HEK293T (cell line): ENCODE results near the gene LRMDA.

ENCODE experiments used
- CTCF ChIA-PET: fragments of 350-600 bp; formaldehyde crosslinking; extraction: SDS; loops from one replicate; lab custom pipeline; 2021; ENCODE audit warnings: antibody characterized with exemption, inconsistent platforms; lab: Yijun Ruan, JAX
- POLR2A ChIA-PET: fragments of 350-600 bp; formaldehyde crosslinking; extraction: SDS; loops from one replicate; lab custom pipeline; 2020; ENCODE audit warnings: antibody characterized with exemption, inconsistent platforms; lab: Yijun Ruan, JAX
- DNase-seq: peaks from one replicate; pipeline ENCODE4 v3.0.0; 2012; ENCODE audit warnings: mixed read lengths; ENCODE audit errors: extremely low spot score
- ARNT ChIP-seq: fragments of 450-650 bp; IDR thresholded peaks from 2 replicates; pipeline ENCODE4 v1.6.1; 2017; ENCODE audit warnings: mild to moderate bottlenecking
- BHLHE40 ChIP-seq: fragments of 450-650 bp; IDR thresholded peaks from 2 replicates; pipeline ENCODE4 v1.6.1; 2016; ENCODE audit warnings: mild to moderate bottlenecking, moderate library complexity, borderline replicate concordance
- CTBP1 ChIP-seq: fragments of 450-650 bp; IDR thresholded peaks from 2 replicates; pipeline ENCODE4 v1.6.1; 2016; ENCODE audit warnings: borderline replicate concordance
- ELF4 ChIP-seq: fragments of 450-650 bp; IDR thresholded peaks from 2 replicates; pipeline ENCODE4 v1.6.1; 2017; ENCODE audit warnings: antibody characterized with exemption
- FOXA1 ChIP-seq: fragments of 450-650 bp; IDR thresholded peaks from 2 replicates; pipeline ENCODE4 v1.6.1; 2016; ENCODE audit warnings: mild to moderate bottlenecking
- FOXK2 ChIP-seq: fragments of 450-650 bp; IDR thresholded peaks from 2 replicates; pipeline ENCODE4 v1.6.1; 2016; ENCODE audit warnings: mild to moderate bottlenecking
- FOXM1 ChIP-seq: fragments of 450-650 bp; IDR thresholded peaks from 2 replicates; pipeline ENCODE4 v1.6.1; 2017; ENCODE audit warnings: mild to moderate bottlenecking, borderline replicate concordance
- HDGF ChIP-seq: fragments of 450-650 bp; IDR thresholded peaks from 2 replicates; pipeline ENCODE4 v1.6.1; 2017; ENCODE audit warnings: antibody characterized with exemption, borderline replicate concordance
- L3MBTL2 ChIP-seq: fragments of 450-650 bp; conservative IDR thresholded peaks from 2 replicates; pipeline ENCODE4 v1.6.1; 2016; ENCODE audit warnings: mild to moderate bottlenecking
- LEF1 ChIP-seq: fragments of 450-650 bp; IDR thresholded peaks from 2 replicates; pipeline ENCODE4 v1.6.1; 2017; ENCODE audit warnings: mild to moderate bottlenecking, borderline replicate concordance
- NFRKB ChIP-seq: fragments of 450-650 bp; IDR thresholded peaks from 2 replicates; pipeline ENCODE4 v1.6.1; 2016; ENCODE audit warnings: mild to moderate bottlenecking, moderate library complexity
- SP1 ChIP-seq: fragments of 450-650 bp; IDR thresholded peaks from 2 replicates; pipeline ENCODE4 v1.6.1; 2017
- SUZ12 ChIP-seq: fragments of 450-650 bp; IDR thresholded peaks from 2 replicates; pipeline ENCODE4 v1.6.1; 2016; ENCODE audit warnings: mild to moderate bottlenecking
- TARDBP ChIP-seq: fragments of 450-650 bp; IDR thresholded peaks from 2 replicates; pipeline ENCODE4 v1.6.1; 2016
- ZNF384 ChIP-seq: fragments of 450-650 bp; IDR thresholded peaks from 2 replicates; pipeline ENCODE4 v1.6.1; 2016
- TF ChIP-seq, protein P1 (sequence below): fragments of 450-650 bp; IDR thresholded peaks from 2 replicates; pipeline ENCODE4 v1.6.1; 2016

The LRMDA gene

DNA sequence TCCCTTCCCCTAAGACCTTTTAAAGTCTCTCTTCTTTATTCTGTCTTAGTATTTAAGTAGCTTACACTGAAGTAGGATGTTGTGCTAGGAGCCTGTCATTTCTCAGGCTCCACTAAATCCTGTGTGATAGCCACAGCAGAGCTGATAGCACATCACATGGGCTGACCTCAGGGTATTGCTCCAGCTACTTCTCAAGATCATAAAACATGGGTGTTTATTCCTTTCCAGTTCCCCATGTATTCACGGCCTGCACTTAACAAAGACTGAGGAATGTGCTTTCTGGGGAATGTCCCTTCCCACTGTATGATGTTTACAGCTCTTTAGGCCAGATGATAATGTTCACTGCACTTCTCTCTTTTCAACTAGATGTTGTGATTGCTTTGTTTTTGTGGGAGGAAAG is 1119.4 kb downstream of the LRMDA start:
- CTCF ChIA-PET = interaction anchor here (0.6 kb wide), 1 partner anchor 1159 kb away, joined by 3 read pairs; no protein-coding TSS in a partner anchor
- no peak for TF ChIP-seq FOXM1
- TF ChIP-seq SP1 = no peak
- TF ChIP-seq ZNF384 = no peak
- TF ChIP-seq, protein P1, sequence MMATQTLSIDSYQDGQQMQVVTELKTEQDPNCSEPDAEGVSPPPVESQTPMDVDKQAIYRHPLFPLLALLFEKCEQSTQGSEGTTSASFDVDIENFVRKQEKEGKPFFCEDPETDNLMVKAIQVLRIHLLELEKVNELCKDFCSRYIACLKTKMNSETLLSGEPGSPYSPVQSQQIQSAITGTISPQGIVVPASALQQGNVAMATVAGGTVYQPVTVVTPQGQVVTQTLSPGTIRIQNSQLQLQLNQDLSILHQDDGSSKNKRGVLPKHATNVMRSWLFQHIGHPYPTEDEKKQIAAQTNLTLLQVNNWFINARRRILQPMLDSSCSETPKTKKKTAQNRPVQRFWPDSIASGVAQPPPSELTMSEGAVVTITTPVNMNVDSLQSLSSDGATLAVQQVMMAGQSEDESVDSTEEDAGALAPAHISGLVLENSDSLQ = no peak
- no peak for TF ChIP-seq BHLHE40
- POLR2A ChIA-PET = no interaction called here
- peak; percentile 10 for DNase-seq

DNA sequence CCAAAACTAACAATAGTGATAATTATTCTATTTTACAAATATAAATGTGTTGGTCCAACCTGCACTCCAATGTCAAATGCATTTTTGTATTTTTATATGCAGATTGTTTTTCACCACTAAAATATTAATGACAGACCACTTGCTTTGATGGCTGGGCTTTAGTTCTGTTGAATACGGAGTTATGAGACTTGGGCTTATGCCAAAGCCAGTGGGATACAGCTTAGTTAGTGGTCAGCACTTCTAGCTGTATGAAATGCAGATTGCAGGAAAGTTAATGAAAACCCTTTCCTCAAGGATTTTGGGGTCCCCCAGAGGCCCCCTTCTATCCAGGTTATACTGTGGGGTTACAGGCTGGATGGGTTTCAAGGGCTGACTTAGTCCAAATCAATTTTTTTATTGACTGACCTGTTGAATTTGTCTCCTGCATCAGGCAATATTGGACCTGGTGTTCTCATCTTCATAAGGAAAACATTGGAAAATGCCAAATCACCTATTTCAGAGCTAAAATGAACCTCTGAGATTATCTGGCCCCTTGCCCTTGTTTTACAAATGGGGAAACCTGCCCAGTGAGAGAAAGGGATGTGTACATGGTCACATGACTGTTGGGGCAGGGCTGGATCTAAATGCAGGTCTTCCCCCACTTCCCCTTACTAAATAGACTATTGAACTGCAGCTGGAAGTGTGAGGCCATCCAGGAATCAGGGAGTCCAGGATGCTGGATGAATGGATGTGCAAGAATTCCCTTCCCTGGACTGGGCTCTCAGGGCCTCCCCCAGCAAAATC is 1120.9 kb downstream of the LRMDA start:
- ChIA-PET CTCF (no interaction called here), POLR2A (no interaction called here)
- no peak for DNase-seq
- TF ChIP-seq LEF1 = no peak
- TF ChIP-seq ELF4 = no peak
- TF ChIP-seq SP1 = no peak
- no peak for TF ChIP-seq FOXK2
- no peak for TF ChIP-seq L3MBTL2
- TF ChIP-seq ARNT = no peak
- no peak for TF ChIP-seq BHLHE40
- TF ChIP-seq ZNF384 = no peak
- TF ChIP-seq NFRKB = no peak
- TF ChIP-seq SUZ12 = no peak
- TF ChIP-seq HDGF = no peak
- no peak for TF ChIP-seq FOXM1
- TF ChIP-seq FOXA1 = no peak
- no peak for TF ChIP-seq TARDBP
- TF ChIP-seq CTBP1 = no peak
- TF ChIP-seq, protein P1 = no peak

DNA sequence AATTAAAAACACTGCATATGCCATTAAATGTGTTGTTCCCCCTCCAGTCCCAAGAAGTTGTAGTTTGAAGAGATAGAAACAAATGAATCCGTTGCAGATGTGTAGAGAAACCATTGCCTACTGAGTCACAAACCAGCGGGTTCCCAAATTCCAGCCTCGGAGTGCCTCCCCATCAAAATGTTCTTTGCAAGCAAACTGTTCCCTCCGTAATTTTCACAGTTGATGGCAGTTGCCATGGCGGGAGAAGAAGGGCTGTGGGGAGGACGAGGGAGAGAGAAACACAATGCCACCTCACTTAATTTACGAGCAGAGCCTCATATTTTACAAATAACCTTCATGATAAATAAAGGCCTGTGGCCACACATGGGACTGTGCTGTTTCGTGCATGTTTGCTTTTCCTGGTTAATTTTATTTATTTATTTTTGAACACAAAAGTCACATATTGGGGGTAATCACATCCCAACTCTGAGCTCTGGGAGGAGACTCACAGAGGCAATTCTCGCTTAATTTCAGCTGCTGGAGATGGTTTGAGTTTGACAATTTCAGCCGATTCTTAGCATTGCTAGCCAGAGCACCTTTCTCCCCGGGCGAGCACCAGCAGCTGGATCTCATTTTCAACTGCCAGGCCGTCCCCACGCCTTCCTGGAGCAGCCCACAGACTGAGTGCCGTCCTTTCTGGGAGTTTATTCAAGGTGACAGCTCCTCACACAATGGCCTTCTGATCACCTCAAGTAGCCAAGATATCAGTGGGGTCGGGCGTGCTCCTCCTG is 1122.0 kb downstream of the LRMDA start:
- TF ChIP-seq NFRKB (no peak), ELF4 (no peak), FOXM1 (no peak), LEF1 (no peak), FOXA1 (no peak), SP1 (no peak), FOXK2 (no peak), CTBP1 (no peak), ZNF384 (no peak)
- ChIA-PET CTCF (no interaction called here), POLR2A (no interaction called here)
- no peak for DNase-seq

- DNase-seq = no peak
- POLR2A ChIA-PET = no interaction called here
- TF ChIP-seq HDGF = no peak
- TF ChIP-seq FOXM1 = no peak
- no peak for TF ChIP-seq SP1
- TF ChIP-seq TARDBP = no peak
- TF ChIP-seq NFRKB = no peak
- TF ChIP-seq BHLHE40 = no peak
- no peak for TF ChIP-seq CTBP1
- no peak for TF ChIP-seq LEF1
- TF ChIP-seq FOXA1 = no peak
- no peak for TF ChIP-seq FOXK2
- TF ChIP-seq, protein P1 = no peak
- no peak for TF ChIP-seq L3MBTL2
- no peak for TF ChIP-seq SUZ12
- TF ChIP-seq ELF4 = no peak
- no peak for TF ChIP-seq ARNT
- no peak for TF ChIP-seq ZNF384
- CTCF ChIA-PET = no interaction called here
These were observed 1122.6 kb downstream of the LRMDA start for GRCh38 chr10:76554033-76554408.

- POLR2A ChIA-PET = no interaction called here
- DNase-seq = no peak
- CTCF ChIA-PET = no interaction called here
- TF ChIP-seq ARNT = no peak
- TF ChIP-seq NFRKB = no peak
- no peak for TF ChIP-seq LEF1
- no peak for TF ChIP-seq CTBP1
- no peak for TF ChIP-seq HDGF
- no peak for TF ChIP-seq FOXM1
- no peak for TF ChIP-seq SUZ12
- no peak for TF ChIP-seq BHLHE40
- no peak for TF ChIP-seq TARDBP
These were observed 1123.1 kb downstream of the LRMDA start for GRCh38 chr10:76554478-76554877.
